Lower lobe of right lung (tissue), 2 donors: ENCODE results near the gene SHFL. TPM values are rescaled to one million over a fixed set of nuclear protein-coding genes. Genes with fewer than 3 reads are reported as not detected.

ENCODE experiments used
- ATAC-seq, 2 donors: fragments of 200-7000 bp; cut with Tn5 transposase; one replicate each; pipeline ENCODE4 v1.9.1; 2020 to 2022; ENCODE audit warnings: mild to moderate bottlenecking in 2 of 2, moderate library complexity in 2 of 2
- DNase-seq: peaks from one replicate; pipeline ENCODE4 v3.0.0-alpha.2; 2020
- H3K27ac ChIP-seq: fragments of 200-600 bp; one replicate; pipeline ENCODE4 v1.8.0; 2022
- H3K27me3 ChIP-seq: fragments of 200-600 bp; one replicate; pipeline ENCODE4 v1.8.0; 2022; ENCODE audit warnings: low read depth
- H3K36me3 ChIP-seq: fragments of 200-600 bp; one replicate; pipeline ENCODE4 v1.8.0; 2022; ENCODE audit warnings: mild to moderate bottlenecking
- H3K4me1 ChIP-seq: fragments of 200-600 bp; one replicate; pipeline ENCODE4 v1.8.0; 2022
- H3K4me3 ChIP-seq: fragments of 200-600 bp; one replicate; pipeline ENCODE4 v1.8.0; 2022; ENCODE audit warnings: mild to moderate bottlenecking
- H3K9me3 ChIP-seq: fragments of 200-600 bp; one replicate; pipeline ENCODE4 v1.8.0; 2022
- intact Hi-C: fragments of 100-400 bp; cut with DNase I; formaldehyde crosslinking; loops from one replicate; pipeline ENCODE4 v1.11.0; 2022
- total RNA-seq: library from RNA; stranded (reverse); fragmentation: NEBNext Ultra II Directional; extraction: Animal tissue kit (Norgen Biotek cat#: 25700); gene quantifications from one replicate; pipeline ENCODE4 v1.2.1, GENCODE V29; 2021
- TF ChIP-seq, protein P1 (sequence below): fragments of 200-600 bp; IDR thresholded peaks from one replicate; pipeline ENCODE4 v1.8.0; 2022; ENCODE audit warnings: antibody characterized with exemption, mild to moderate bottlenecking
- donor health status: DM: no; HTN: yes; CAD: no; lungs with severe emphysema.

SHFL gene
- total RNA-seq, 1 donor from 2014 or later = 43.4 TPM

DNA sequence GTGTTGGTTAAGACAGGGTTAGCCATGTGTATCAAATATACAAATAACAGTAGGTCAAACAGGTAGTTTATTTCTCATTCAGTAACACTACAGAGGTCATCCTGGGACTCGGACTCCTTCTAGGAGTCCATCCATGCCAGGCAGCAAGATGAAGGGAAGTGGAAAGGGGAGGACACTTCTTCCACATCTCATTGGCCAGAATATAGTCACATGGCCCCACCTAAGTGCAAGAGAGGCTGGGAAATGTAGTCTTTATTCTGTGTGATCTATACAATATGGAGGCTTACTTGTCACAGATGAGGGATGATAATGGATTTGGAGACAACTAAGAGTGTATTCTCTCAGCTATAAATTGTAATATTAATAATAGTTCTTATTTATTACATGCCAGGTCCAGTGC, 41.7 kb upstream of the SHFL start:
- Histone ChIP-seq H3K4me3 (no peak overlapping the region), H3K27ac (no peak overlapping the region), H3K27me3 (peaks cover 5% of the 10 kb centered on the region), H3K9me3 (peaks cover 16% of the 10 kb centered on the region), H3K36me3 (no peaks in the 10 kb centered on the region), H3K4me1 (no peaks in the 10 kb centered on the region)
- intact Hi-C loops = no loop called here
- no peak for DNase-seq
- TF ChIP-seq, protein P1, sequence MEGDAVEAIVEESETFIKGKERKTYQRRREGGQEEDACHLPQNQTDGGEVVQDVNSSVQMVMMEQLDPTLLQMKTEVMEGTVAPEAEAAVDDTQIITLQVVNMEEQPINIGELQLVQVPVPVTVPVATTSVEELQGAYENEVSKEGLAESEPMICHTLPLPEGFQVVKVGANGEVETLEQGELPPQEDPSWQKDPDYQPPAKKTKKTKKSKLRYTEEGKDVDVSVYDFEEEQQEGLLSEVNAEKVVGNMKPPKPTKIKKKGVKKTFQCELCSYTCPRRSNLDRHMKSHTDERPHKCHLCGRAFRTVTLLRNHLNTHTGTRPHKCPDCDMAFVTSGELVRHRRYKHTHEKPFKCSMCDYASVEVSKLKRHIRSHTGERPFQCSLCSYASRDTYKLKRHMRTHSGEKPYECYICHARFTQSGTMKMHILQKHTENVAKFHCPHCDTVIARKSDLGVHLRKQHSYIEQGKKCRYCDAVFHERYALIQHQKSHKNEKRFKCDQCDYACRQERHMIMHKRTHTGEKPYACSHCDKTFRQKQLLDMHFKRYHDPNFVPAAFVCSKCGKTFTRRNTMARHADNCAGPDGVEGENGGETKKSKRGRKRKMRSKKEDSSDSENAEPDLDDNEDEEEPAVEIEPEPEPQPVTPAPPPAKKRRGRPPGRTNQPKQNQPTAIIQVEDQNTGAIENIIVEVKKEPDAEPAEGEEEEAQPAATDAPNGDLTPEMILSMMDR = no peak
- no peak for ATAC-seq

- intact Hi-C loops = no loop called here
- no peaks in the 10 kb centered on the region for H3K36me3 ChIP-seq
- H3K27ac ChIP-seq = no peak overlapping the region
- H3K9me3 ChIP-seq = peaks cover 16% of the 10 kb centered on the region
- H3K4me1 ChIP-seq = no peaks in the 10 kb centered on the region
- H3K4me3 ChIP-seq = no peak overlapping the region
- ATAC-seq (no peak), DNase-seq (no peak)
- H3K27me3 ChIP-seq = peaks cover 5% of the 10 kb centered on the region
- TF ChIP-seq, protein P1 = no peak
Measured at GRCh38 chr19:10045371-10045770, 40.7 kb upstream of the SHFL start.

- H3K27ac ChIP-seq = no peak overlapping the region
- DNase-seq (no peak), ATAC-seq (peak in 1 of 2 donors; percentile 17)
- TF ChIP-seq, protein P1 = no peak
- no peaks in the 10 kb centered on the region for H3K9me3 ChIP-seq
- H3K27me3 ChIP-seq = peaks cover 5% of the 10 kb centered on the region
- intact Hi-C loops = no loop called here
- H3K4me1 ChIP-seq = no peaks in the 10 kb centered on the region
- H3K4me3 ChIP-seq = no peak overlapping the region
- H3K36me3 ChIP-seq = no peaks in the 10 kb centered on the region
Measured at GRCh38 chr19:10049626-10050025, 36.5 kb upstream of the SHFL start.

DNA sequence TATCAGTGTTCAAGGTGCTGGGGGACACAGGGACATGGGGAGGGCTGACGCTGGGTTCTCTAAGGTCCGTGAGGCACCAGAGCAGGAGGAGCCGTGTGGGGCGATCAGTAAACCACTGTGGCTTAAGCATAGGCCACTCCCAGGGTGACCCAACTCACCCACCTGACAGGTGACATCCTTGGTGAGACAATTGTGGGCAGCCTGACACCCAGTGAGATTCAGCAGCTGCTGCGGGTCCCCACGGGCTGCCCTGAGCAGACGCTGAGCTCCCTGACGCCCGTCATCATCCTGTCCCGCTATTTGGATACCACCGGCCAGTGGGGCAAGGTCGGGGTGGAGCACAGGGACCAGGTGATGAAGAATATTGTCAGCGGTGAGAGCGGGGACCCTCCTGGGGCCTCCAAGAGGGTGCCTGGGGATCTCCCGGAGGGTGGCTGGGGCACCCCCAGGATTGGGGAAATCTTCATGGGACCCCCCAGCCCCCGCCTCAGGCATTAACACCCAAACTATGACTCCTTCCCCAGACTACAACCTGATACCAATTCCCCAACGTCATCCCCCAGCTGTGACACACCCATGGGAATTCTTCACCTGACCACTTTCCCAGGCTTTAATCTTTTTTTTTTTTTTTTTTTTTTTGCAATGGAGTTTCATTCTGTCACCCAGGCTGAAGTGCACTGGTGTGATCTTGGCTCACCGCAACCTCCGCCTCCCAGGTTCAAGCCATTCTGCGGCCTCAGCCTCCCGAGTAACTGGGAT, 33.3 kb upstream of the SHFL start:
- Histone ChIP-seq H3K36me3 (no peaks in the 10 kb centered on the region), H3K27me3 (no peaks in the 10 kb centered on the region), H3K27ac (no peak overlapping the region), H3K4me3 (no peak overlapping the region), H3K9me3 (no peaks in the 10 kb centered on the region), H3K4me1 (no peaks in the 10 kb centered on the region)
- intact Hi-C loops = no loop called here
- ATAC-seq (no peak), DNase-seq (no peak)
- TF ChIP-seq, protein P1 = no peak

- Histone ChIP-seq H3K27ac (no peak overlapping the region), H3K36me3 (no peaks in the 10 kb centered on the region), H3K4me1 (no peaks in the 10 kb centered on the region), H3K9me3 (no peaks in the 10 kb centered on the region), H3K4me3 (no peak overlapping the region), H3K27me3 (peaks cover 14% of the 10 kb centered on the region)
- DNase-seq (no peak), ATAC-seq (no peak)
- intact Hi-C loops = no loop called here
- TF ChIP-seq, protein P1 = no peak
Measured at GRCh38 chr19:10061717-10062310, 24.3 kb upstream of the SHFL start.
